Measurements from ENCODE around the gene GADD45GIP1.

GADD45GIP1 gene

DNA sequence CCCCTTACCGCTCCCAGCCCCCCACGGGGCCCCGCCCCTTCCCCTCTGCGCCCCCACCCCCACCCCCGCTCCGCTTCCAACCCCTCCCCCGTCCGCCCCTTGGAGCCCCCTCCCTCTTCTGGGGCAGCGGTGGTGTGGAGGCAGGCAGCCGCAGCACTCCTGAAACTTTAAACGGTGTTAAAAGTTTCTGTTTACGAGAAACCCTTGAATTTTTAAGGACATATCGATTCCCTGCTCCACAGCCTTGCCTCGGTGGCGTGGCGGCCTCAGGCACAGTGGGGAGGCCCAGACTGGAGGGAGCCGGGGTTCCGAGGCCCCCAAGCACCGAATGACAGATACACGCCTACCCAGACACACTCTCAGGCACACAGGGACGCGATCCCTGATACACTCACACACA is 33.4 kb upstream of the GADD45GIP1 start:
- TF ChIP-seq CTCF (IDR thresholded peaks at IDR 0.05; ENCODE audit: low read depth, low read length): no peak
- no peak overlapping the region for H3K4me3 ChIP-seq (replicated peaks in 1 of 2; ENCODE audit: low read depth in 2 of 2, low read length in 2 of 2)
- DNase-seq (ENCODE audit: low read depth in 2 of 2): no peak

GRCh38 chr19:12987781-12988180 is 30.8 kb upstream of the GADD45GIP1 start:
- TF ChIP-seq CTCF (IDR thresholded peaks at IDR 0.05; ENCODE audit: low read depth, low read length): no peak

DNA sequence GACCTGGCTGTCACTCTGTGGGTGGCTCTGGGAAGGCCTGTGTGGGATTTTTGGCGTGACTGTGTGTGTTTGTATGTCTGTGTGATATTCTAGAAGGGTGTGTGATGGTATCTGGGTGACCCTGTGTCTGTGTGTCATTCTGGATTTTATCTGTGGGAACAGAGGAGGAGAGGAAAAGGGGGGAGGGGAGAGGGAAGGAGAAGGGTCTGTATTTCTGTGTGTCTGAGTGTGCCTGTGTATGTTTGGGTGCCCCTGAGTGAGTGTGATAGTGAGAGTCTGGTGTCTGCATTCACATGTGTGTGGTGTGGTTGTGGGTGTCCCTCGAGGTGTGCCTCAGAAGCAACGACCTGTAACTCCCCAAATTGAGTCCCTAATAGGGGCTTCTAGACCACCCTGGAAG is 30.2 kb upstream of the GADD45GIP1 start:
- no peak overlapping the region for H3K4me3 ChIP-seq (replicated peaks in 1 of 2; ENCODE audit: low read depth in 2 of 2, low read length in 2 of 2)
- TF ChIP-seq CTCF (IDR thresholded peaks at IDR 0.05; ENCODE audit: low read depth, low read length): no peak
- no peak for DNase-seq (ENCODE audit: low read depth in 2 of 2)

More at GRCh38 chr19:12987781-12988180, 30.8 kb upstream of the GADD45GIP1 start:
- DNase-seq (ENCODE audit: low read depth in 2 of 2): no peak
- no peak overlapping the region for H3K4me3 ChIP-seq (replicated peaks in 1 of 2; ENCODE audit: low read depth in 2 of 2, low read length in 2 of 2)

DNA sequence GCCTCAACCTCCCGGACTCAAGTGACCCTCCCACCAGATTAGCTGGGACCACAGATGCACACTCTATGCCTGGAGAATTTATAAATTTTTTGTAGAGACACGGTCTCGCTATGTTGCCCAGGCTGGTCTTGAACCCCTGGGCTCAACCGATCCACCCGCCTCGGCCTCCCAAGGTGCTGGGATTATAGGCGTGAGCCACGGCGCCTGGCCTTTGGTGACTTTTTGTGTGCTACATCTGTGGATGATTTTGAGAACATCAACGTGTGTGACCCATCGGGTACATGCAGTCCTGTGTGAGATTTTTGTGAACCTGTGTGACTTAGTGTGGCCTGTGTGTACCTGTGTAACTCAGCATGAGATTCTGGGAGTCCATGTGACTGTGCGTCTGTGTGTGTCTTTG is 29.7 kb upstream of the GADD45GIP1 start:
- H3K4me3 ChIP-seq (replicated peaks in 1 of 2; ENCODE audit: low read depth in 2 of 2, low read length in 2 of 2): no peak overlapping the region
- no peak for DNase-seq (ENCODE audit: low read depth in 2 of 2)
- no peak for TF ChIP-seq CTCF (IDR thresholded peaks at IDR 0.05; ENCODE audit: low read depth, low read length)

DNA sequence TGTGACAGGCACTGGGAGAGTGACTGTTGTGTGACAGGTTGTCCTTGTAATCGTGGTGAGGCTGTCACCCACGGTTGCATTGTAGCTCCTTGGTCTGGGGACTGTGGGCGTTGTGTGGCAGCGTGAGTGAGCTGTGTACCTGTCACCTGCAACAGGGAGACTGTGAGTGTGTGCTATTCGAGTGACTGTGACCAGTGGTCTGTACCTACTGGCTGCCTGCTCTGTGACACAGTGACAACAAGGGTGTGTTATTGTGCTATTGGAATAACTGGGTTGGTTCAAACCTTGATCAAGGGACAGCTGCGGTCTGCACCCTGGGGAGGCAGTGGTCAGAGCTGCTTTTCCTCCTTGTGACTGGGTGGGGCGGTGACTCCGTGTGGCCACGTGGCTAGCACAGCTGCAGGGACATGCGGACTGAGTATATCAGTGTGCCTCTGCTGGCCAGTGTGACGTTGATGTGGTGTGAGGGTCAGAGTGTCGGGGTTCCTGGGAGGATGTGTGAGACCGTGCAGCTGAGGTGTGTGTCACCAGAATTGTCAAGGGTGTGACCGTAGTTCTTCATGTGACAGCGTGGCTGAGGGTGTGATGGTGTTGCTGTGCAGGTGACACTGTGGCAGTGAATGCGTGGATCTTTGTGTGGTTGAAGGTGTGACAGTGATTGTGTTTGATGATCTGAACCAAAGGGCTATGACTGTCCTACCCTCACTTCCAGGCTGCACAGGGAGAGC is 28.2 kb upstream of the GADD45GIP1 start:
- TF ChIP-seq CTCF (IDR thresholded peaks at IDR 0.05; ENCODE audit: low read depth, low read length): no peak
- peak; percentile 27 to 66 for DNase-seq (ENCODE audit: low read depth in 2 of 2)
- H3K4me3 ChIP-seq (replicated peaks in 1 of 2; ENCODE audit: low read depth in 2 of 2, low read length in 2 of 2): no peak overlapping the region

DNA sequence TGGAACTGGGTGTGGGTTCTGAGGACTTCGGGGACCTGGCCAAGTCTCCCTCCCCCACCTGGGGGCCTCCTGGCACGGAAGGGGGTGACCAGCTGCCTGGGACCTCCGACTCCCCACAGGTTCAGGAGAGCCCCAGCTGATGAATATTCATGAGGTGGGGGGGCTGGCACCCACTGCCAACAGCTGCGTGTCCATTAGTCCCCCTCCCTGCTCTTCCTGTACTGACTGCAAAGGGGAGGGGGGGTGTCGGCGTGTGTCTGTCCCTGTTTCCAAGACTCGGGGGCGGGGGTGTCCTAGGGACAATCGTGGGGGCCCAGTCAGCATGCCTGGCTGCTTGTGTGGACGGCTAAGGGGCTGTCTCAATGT is 27.6 kb upstream of the GADD45GIP1 start:
- TF ChIP-seq CTCF (IDR thresholded peaks at IDR 0.05; ENCODE audit: low read depth, low read length): no peak
- no peak for DNase-seq (ENCODE audit: low read depth in 2 of 2)
- H3K4me3 ChIP-seq (replicated peaks in 1 of 2; ENCODE audit: low read depth in 2 of 2, low read length in 2 of 2): no peak overlapping the region

DNA sequence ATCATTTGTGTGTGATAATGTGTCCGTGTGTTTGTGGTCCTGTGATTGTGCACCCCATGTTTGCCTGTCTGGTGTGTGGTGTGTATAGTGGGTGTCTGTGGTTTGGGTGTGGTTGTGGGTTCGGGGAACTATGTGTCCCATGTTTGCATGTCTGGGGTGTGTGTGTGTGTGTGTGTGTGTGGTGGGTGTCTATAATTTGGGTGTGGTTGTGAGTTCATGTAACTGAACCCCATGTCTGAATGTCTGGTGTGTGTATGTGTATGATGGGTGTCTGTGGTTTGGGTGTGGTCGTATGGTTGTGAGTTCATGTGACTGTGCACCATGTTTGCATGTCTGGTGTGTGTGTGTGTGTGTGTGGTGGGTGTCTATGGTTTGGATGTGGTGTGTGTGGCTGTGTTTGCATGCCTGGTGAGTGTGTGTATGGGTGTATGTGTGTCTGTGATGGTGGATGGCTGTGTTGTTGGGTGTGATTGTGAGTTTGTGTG is 27.2 kb upstream of the GADD45GIP1 start:
- no peak overlapping the region for H3K4me3 ChIP-seq (replicated peaks in 1 of 2; ENCODE audit: low read depth in 2 of 2, low read length in 2 of 2)
- peak in 1 of 2 donors; percentile 29 for DNase-seq (ENCODE audit: low read depth in 2 of 2)
- no peak for TF ChIP-seq CTCF (IDR thresholded peaks at IDR 0.05; ENCODE audit: low read depth, low read length)
